Activated naive CD8-positive, alpha-beta T cell (primary cell): ENCODE measurements around the gene PPM1M.
"Not testable (repeated sequence)": the region's sequence is repeated elsewhere in the genome, so short reads cannot be mapped to it uniquely, and the experiment has no call there.

ENCODE experiments used
- H3K27ac Mint-ChIP-seq: one replicate; pipeline ENCODE4 v1.8.0; 2021; ENCODE audit warnings: mixed read lengths
- H3K27me3 Mint-ChIP-seq: one replicate; pipeline ENCODE4 v1.8.0; 2021; ENCODE audit warnings: mixed read lengths
- H3K36me3 Mint-ChIP-seq: one replicate; pipeline ENCODE4 v1.8.0; 2021; ENCODE audit warnings: mixed read lengths
- H3K4me1 Mint-ChIP-seq: one replicate; pipeline ENCODE4 v1.8.0; 2021; ENCODE audit warnings: low read depth, mixed read lengths
- H3K4me3 Mint-ChIP-seq: one replicate; pipeline ENCODE4 v1.8.0; 2021; ENCODE audit warnings: mild to moderate bottlenecking, mixed read lengths
- H3K9me3 Mint-ChIP-seq: one replicate; pipeline ENCODE4 v1.8.0; 2021; ENCODE audit warnings: low read depth, mixed read lengths

Gene PPM1M

DNA sequence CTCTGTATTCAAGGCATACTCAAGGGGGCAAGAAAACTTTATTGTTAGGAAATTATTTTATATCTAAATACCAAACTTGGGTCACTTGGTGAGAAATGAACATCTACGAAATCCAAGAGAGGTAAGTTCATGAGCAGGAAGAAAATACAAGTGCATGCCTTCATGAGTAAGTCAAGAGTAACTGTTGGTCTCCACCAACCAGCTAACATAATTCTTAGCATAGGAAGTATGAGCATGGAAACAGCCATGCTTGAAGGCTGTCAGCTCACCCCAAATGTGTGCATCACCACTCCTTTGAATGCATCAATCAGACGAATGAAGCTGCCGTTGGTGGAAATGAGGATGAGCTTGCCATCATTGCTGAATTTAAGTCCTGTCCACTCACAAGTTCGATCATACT is 13.9 kb downstream of the PPM1M start:
- Mint-ChIP-seq H3K9me3 (no peaks in the 10 kb centered on the region), H3K36me3 (peaks cover 35% of the 10 kb centered on the region)

DNA sequence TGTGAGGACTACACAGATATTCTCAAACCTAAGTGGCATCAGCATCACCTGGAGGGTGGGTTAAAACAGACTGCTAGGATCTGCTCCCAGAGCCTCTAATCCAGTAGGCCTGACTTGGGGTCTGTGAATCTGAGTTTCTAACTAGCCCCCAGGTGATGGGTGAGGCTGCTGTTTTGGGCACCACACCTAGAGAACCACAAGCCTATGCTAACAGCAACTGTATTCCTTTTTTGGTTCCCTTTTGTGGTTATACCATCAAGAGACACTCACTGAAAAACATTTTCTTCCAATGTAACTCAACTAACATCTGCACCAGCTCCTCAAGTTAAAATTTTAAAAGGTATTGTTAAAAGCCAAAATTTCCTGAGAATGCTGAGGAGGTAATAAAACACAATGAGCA is 16.9 kb downstream of the PPM1M start:
- H3K4me3 Mint-ChIP-seq, result peak overlapping the region; percentile 49
- no peaks in the 10 kb centered on the region for H3K27me3 Mint-ChIP-seq
- H3K4me1 Mint-ChIP-seq, result peaks cover 81% of the 10 kb centered on the region
- H3K36me3 Mint-ChIP-seq, result peaks cover 37% of the 10 kb centered on the region
- H3K9me3 Mint-ChIP-seq, result no peaks in the 10 kb centered on the region
- peak overlapping the region; percentile 90 for H3K27ac Mint-ChIP-seq

More for the DNA sequence above, 13.9 kb downstream of the PPM1M start:
- Mint-ChIP-seq H3K27me3 (no peaks in the 10 kb centered on the region), H3K4me1 (peaks cover 91% of the 10 kb centered on the region), H3K27ac (peak overlapping the region; percentile 82), H3K4me3 (no peak overlapping the region)

DNA sequence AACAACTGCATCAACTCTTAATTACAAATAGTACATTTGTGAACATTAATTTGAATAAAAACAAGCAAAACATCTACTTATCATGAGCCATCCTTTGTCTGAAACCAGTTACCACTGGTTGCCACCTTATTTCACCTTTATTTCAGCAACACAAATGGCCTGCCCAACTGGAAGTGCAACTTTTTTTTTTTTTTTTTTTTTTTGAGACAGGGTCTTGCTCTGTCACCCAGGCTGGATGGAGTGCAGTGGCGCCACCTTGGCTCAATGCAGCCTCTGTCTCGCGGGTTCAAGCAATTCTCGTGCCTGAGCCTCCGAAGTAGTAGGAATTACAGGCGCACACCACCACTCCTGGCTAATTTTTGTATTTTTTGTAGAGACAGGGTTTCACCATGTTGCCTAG is 19.8 kb downstream of the PPM1M start:
- Mint-ChIP-seq H3K27ac (no peak overlapping the region), H3K4me3 (no peak overlapping the region), H3K9me3 (no peaks in the 10 kb centered on the region), H3K4me1 (peaks cover 86% of the 10 kb centered on the region), H3K27me3 (no peaks in the 10 kb centered on the region), H3K36me3 (peaks cover 39% of the 10 kb centered on the region)

DNA sequence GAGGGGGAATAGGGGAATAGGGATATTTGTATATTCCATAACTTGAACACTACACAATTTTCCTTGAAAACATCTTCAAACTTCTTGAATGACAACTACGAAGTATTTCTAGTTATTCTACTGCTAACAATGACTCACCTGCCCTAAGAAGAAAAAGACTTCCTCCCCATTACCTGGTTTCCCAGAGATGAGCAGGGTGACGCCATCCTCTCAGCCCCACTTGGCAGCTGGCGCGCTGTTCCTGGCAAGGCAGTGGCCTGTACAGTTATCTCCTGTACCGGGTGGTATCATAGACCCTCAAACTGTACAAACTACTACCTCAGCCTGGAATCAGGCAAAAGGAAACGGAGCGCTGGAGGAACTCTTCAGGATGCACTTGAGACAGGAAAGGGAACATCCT is 22.5 kb downstream of the PPM1M start:
- Mint-ChIP-seq H3K27ac (peak overlapping the region; percentile 97), H3K4me3 (peak overlapping the region; percentile 99), H3K4me1 (peaks cover 86% of the 10 kb centered on the region), H3K9me3 (no peaks in the 10 kb centered on the region), H3K36me3 (peaks cover 36% of the 10 kb centered on the region), H3K27me3 (no peaks in the 10 kb centered on the region)

DNA sequence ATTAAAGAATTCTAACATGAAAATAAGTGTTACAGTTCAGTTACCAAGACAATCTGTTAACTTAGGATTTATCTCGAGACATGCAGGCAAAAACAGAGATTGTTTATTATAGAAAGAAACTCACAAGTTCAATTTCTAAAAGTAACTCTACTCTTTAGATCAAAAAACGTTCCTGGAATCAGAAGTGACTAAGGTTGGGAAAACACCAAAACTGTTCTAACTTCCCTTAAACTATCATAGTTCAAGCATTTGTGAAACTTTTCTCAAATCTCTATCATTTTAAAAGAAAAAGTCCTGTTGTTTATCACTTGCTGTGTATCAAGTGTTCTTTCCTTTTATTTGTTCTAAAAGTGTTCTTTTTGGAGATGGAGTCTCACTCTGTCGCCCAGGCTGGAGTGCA is 24.2 kb downstream of the PPM1M start:
- Mint-ChIP-seq H3K27me3 (no peaks in the 10 kb centered on the region), H3K4me1 (peaks cover 86% of the 10 kb centered on the region), H3K9me3 (no peaks in the 10 kb centered on the region), H3K4me3 (peak overlapping the region; percentile 99), H3K27ac (peak overlapping the region; percentile 96), H3K36me3 (peaks cover 25% of the 10 kb centered on the region)

DNA sequence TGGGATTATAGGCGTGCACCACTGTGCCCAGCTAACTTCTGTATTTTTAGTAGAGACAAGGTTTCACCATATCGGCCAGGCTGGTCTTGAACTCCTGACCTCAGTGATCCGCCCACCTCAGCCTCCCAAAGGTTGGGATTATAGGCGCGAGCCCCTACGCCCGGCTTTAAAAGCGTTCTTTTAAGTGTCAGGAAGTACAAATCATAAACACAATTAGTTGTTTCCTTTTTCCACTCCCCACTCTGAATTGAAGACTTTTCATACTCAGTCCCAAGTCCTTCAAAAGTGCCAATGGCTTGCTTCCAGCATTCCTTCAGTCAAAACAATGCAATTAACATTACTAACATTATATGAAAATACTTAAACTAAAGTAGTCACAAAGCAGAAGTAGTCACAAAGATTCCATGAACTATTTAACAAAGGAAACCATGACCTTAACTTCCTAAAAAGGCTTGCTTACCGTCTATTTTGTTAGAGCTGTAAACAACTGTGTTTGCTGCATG is 24.7 kb downstream of the PPM1M start:
- Mint-ChIP-seq H3K9me3 (no peaks in the 10 kb centered on the region), H3K27ac (peak overlapping the region; percentile 96), H3K27me3 (no peaks in the 10 kb centered on the region), H3K4me3 (peak overlapping the region; percentile 99), H3K4me1 (peaks cover 87% of the 10 kb centered on the region), H3K36me3 (peaks cover 25% of the 10 kb centered on the region)

DNA sequence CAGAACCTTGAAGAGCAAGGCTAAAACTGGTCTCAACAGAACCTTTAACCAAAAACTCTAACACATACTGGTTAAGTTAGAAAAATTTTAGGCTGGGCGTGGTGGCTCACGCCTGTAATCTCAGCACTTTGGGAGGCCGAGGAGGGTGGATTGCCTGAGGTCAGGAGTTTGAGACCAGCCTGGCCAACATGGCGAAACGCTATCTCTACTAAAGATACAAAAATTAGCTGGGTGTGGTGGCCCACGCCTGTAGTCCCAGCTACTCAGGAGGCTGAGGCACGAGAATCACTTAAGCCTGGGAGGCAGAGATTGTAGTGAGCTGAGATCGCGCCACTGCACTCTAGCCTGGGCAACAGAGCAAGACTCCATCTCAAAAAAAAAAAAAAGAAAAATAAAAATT is 26.6 kb downstream of the PPM1M start:
- peaks cover 86% of the 10 kb centered on the region for H3K4me1 Mint-ChIP-seq
- H3K27me3 Mint-ChIP-seq, H3K9me3 Mint-ChIP-seq: not testable (repeated sequence)
- H3K4me3 Mint-ChIP-seq, result peak overlapping the region; percentile 99
- peak overlapping the region; percentile 96 for H3K27ac Mint-ChIP-seq
- peaks cover 26% of the 10 kb centered on the region for H3K36me3 Mint-ChIP-seq

DNA sequence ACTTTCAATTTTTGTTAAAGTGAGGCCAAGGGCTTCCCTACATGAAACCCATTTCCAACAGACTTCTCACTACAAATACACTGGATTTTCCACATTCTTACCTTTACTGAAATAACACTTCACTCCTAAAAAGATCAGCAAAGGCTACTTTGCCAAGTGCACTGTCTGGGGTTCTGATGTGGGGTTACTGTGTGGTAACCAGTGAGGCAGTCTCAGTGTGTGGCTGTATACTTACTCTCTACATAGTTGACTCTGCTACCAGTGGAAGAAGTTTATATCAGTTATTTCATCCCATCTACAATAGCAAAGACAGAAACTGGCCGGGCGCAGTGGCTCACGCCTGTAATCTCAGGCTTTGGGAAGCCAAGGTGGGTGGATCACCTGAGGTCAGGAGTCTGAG is 27.3 kb downstream of the PPM1M start:
- Mint-ChIP-seq H3K4me3 (peak overlapping the region; percentile 99), H3K36me3 (peaks cover 24% of the 10 kb centered on the region), H3K9me3 (no peaks in the 10 kb centered on the region), H3K27ac (peak overlapping the region; percentile 100), H3K4me1 (peaks cover 80% of the 10 kb centered on the region), H3K27me3 (no peaks in the 10 kb centered on the region)

DNA sequence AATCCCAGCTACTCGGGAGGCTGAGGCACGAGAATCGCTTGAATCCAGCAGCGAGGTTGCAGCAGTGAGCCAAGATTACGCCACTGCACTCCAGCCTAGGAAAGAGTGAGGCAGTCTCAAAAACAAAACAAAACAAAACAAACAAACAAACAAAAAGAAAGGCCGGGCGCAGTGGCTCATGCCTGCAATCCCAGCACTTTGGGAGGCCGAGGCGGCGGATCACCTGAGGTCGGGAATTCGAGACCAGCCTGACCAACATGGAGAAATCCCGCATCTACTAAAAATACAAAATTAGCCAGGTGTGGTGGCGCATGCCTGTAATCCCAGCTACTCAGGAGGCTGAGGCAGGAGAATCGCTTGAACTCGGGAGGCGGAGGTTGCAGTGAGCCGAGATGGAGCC is 29.2 kb downstream of the PPM1M start:
- Mint-ChIP-seq H3K36me3 (peaks cover 18% of the 10 kb centered on the region), H3K4me3 (peak overlapping the region; percentile 99), H3K27ac (peak overlapping the region; percentile 100), H3K4me1 (peaks cover 70% of the 10 kb centered on the region)
- not testable (repeated sequence) for H3K9me3 Mint-ChIP-seq, H3K27me3 Mint-ChIP-seq

DNA sequence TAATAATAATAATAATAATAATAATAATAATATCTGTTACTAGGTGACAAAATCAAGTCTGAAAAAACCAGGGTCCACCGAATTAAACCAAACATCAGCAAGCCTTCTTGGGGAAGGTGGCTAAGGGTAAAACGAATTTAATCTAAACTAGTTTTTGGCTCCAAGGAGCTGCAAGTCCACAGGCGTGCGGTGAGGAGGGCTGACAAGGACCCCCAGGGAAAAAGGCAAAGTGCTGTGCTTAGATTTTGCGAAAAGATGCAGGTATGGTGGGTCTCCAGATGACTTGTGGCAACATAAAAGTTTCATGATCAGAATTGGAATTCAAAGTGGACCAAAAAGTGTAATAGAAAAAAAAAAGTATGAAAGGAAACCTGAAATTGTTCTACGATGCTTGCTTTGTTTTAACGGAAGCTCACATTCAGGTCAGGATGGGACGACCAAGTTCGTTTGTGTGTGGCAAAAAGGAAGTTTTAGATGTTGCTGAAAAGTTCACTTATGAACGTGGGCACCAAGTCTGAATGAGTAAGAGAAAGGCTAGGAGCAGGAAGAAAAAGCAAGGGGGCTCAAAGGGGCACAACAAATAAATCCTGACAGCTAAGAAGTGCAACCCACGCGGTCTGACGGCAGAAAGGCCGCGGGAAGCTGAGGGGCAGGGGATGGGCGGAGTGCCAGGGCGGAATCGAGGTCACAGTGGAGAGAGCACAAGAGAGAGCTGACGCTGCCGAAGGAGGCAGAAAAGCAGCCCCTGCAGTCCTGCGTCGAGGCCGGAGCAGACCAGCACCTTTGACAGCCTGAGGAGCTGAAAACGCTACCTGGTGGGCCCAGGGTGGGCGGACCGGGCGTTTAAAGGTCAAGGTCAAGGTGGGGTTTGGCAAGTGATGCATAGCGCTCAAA is 31.8 kb downstream of the PPM1M start:
- Mint-ChIP-seq H3K36me3 (peaks cover 11% of the 10 kb centered on the region), H3K4me3 (peak overlapping the region; percentile 99), H3K27ac (peak overlapping the region; percentile 100), H3K27me3 (no peaks in the 10 kb centered on the region), H3K4me1 (peaks cover 68% of the 10 kb centered on the region), H3K9me3 (no peaks in the 10 kb centered on the region)

DNA sequence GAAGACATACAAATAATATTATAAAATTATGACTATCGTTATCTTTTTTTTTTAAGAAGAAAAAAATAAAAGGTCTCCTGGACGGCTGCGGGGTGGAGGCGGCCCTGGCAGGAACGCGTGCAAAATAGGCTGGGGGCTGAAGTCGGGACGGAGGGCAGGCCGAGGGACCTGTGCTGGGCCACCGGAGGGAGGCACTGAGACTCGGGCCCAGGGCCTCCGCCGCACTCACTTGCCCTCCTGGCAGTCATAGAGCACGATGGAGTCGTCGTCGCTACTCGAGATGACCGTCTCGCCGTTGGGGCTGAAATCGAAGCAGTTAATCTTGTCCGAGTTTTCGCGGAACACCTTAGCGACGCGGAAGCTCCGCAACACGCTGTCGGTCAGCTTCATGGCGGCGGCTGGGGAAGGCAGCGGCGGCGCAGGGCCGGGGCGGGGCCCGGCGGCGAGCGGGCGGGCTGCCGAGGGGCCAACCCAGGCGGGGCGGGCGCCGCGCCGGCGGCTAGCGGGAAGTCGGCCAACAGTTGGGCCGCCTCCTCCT is 32.5 kb downstream of the PPM1M start:
- H3K36me3 Mint-ChIP-seq, result peaks cover 9% of the 10 kb centered on the region
- peak overlapping the region; percentile 100 for H3K27ac Mint-ChIP-seq
- H3K27me3 Mint-ChIP-seq, result no peaks in the 10 kb centered on the region
- H3K4me1 Mint-ChIP-seq, result peaks cover 68% of the 10 kb centered on the region
- peak overlapping the region; percentile 99 for H3K4me3 Mint-ChIP-seq
- H3K9me3 Mint-ChIP-seq, result no peaks in the 10 kb centered on the region

DNA sequence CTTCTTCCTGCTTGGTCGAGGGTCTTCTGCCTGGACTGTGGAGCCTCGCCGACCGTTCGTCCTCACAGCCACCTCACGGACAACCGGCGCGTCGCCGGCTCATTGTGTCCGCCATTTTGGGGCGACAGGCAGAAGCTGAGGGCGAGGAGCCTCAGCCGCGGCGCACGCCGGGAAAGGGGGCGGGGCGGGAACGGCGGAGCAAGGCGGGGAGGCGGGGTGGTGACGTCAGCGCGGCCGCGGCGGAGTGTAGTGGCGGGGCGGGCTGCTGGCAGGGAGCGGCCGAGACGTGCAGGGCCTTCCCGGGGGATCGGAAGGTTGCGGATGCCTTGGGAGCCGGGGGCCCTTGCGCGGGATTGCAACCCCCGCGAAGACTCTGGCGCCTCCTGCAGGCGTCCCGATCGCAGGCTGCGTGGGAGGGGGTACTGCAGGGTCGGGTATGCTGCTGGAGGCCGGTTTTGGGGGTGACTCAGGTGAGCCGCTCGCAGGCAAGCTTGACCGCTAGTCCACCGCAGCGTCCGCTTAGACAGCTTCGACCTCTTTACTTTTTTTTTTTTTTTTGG is 33.0 kb downstream of the PPM1M start, which contains the start of gene WDR82:
Gene WDR82, minus strand, starts transcription at position 140 of the 560 bp plus-strand sequence. CDS start 288 bp downstream, outside the sequence.
- Mint-ChIP-seq H3K9me3 (no peaks in the 10 kb centered on the region), H3K36me3 (peaks cover 9% of the 10 kb centered on the region), H3K27ac (peak within 1 kb of the TSS; percentile 100), H3K27me3 (no peaks in the 10 kb centered on the region), H3K4me1 (peaks cover 68% of the 10 kb centered on the region), H3K4me3 (peak within 1 kb of the TSS; percentile 99)

DNA sequence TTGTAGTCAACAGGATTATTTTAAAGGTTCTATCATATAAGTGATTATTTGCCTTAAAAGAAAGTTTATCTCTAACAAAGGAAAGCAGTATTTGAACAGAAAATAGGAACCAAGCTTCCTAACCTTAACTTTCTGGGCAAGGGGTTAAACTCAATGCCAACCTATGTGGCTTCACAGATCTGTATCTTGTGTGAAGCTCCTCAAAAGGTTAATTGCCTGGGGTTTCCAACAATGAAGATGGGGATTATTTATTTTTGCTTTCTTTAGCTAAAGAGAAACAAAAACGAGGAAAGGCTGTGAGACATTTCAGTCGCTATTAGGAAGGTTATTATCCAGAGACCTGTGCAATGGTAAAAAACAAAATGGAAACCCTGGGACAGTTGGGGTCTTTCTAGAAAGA is 34.0 kb downstream of the PPM1M start:
- H3K27ac Mint-ChIP-seq, result peak overlapping the region; percentile 99
- peak overlapping the region; percentile 95 for H3K4me3 Mint-ChIP-seq
- H3K4me1 Mint-ChIP-seq, result peaks cover 65% of the 10 kb centered on the region
- H3K27me3 Mint-ChIP-seq, result no peaks in the 10 kb centered on the region
- no peaks in the 10 kb centered on the region for H3K9me3 Mint-ChIP-seq
- peaks cover 9% of the 10 kb centered on the region for H3K36me3 Mint-ChIP-seq

DNA sequence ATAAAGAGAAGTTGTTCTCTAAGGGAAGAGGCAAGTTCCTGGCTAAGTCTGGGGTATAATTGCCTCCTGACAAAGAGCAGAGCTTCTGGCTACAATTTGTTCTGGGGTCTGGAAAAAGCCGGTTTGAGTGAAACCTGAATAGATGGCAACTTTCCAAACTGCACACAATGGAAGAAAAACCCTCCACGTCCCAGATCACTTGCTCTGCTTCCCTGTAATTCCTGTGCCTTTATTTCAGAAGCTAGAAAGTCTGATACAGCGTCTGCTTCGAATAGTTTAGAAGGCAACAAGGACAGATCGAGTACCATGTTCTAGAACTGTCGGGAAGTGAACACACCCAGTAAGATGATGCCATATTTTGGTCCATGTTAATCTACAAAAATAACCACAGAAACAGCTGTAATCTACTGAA is 34.5 kb downstream of the PPM1M start:
- peak overlapping the region; percentile 99 for H3K27ac Mint-ChIP-seq
- no peaks in the 10 kb centered on the region for H3K9me3 Mint-ChIP-seq
- H3K4me3 Mint-ChIP-seq, result peak overlapping the region; percentile 95
- H3K27me3 Mint-ChIP-seq, result no peaks in the 10 kb centered on the region
- peaks cover 9% of the 10 kb centered on the region for H3K36me3 Mint-ChIP-seq
- H3K4me1 Mint-ChIP-seq, result peaks cover 67% of the 10 kb centered on the region
